Ishikawa (cell line): ENCODE data around the gene GSS.

Experiments
- EGR1 ChIP-seq: IDR thresholded peaks from 2 replicates; pipeline ENCODE4 v1.6.1; 2012
- EP300 ChIP-seq: IDR thresholded peaks from 2 replicates; pipeline ENCODE4 v1.6.1; 2012; ENCODE audit warnings: borderline replicate concordance
- FOXM1 ChIP-seq: IDR thresholded peaks from 2 replicates; pipeline ENCODE4 v1.6.1; 2012; ENCODE audit warnings: low read depth, borderline replicate concordance
- NFIC ChIP-seq: IDR thresholded peaks from 2 replicates; pipeline ENCODE4 v1.6.1; 2012
- RAD21 ChIP-seq: IDR thresholded peaks from 2 replicates; pipeline ENCODE4 v1.6.1; 2012; ENCODE audit warnings: low read depth
- REST ChIP-seq: IDR thresholded peaks from 2 replicates; pipeline ENCODE4 v1.6.1; 2012; ENCODE audit warnings: low read depth, mild to moderate bottlenecking
- TAF1 ChIP-seq: IDR thresholded peaks from 2 replicates; pipeline ENCODE4 v1.6.1; 2012; ENCODE audit warnings: low read depth, mild to moderate bottlenecking
- TCF12 ChIP-seq: IDR thresholded peaks from 2 replicates; pipeline ENCODE4 v1.6.1; 2012; ENCODE audit warnings: low read depth
- TEAD4 ChIP-seq: IDR thresholded peaks from 2 replicates; pipeline ENCODE4 v1.6.1; 2012
- YY1 ChIP-seq: IDR thresholded peaks from 2 replicates; pipeline ENCODE4 v1.6.1; 2012; ENCODE audit warnings: low read depth
- ZBTB7A ChIP-seq: IDR thresholded peaks from 2 replicates; pipeline ENCODE4 v1.6.1; 2012; ENCODE audit warnings: low read depth
- TF ChIP-seq, protein P1 (sequence below): IDR thresholded peaks from 2 replicates; pipeline ENCODE4 v1.6.1; 2012

DNA sequence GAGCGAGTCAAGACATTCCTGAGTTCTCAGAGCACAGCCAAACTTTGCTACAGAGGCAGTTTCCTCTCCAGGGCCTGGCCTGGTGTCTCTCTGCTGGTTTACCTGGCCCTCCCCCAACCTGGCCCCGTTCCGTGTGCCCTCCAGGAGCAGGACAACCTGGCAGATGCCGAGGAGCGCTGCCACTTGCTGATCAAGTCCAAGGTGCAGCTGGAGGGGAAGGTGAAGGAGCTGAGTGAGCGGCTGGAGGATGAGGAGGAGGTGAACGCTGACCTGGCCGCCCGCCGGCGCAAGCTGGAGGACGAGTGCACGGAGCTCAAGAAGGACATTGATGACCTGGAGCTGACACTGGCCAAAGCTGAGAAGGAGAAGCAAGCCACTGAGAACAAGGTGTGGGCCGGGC is 39.6 kb upstream of the GSS start:
- TF ChIP-seq, protein P1, sequence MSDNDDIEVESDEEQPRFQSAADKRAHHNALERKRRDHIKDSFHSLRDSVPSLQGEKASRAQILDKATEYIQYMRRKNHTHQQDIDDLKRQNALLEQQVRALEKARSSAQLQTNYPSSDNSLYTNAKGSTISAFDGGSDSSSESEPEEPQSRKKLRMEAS, result no peak
- TF ChIP-seq TCF12 (no peak), FOXM1 (no peak), TAF1 (no peak), TEAD4 (no peak), YY1 (no peak), ZBTB7A (no peak), EP300 (no peak), RAD21 (no peak), EGR1 (no peak), REST (no peak), NFIC (no peak)
